Measurements from ENCODE around the gene AP1S1. TPM values are rescaled to one million over a fixed set of nuclear protein-coding genes. Genes with fewer than 3 reads are reported as not detected.

The AP1S1 gene
- total and polyA plus RNA-seq, 9 of the 15 experiments (the other 6 are each of a cell fraction or from before 2014, with no cell fraction given) = 4.4 to 149 (median 89.4) TPM

GRCh38 chr7:101138213-101138870 lies 15.9 kb upstream of the AP1S1 start (continued):
- TF ChIP-seq RERE (CRISPR knock-in tag; IDR thresholded peaks at IDR 0.05; ENCODE audit: borderline replicate concordance) = no peak
- no peak for TF ChIP-seq BMI1 (IDR thresholded peaks at IDR 0.05; ENCODE audit: low read length)
- TF ChIP-seq RBM15 (IDR thresholded peaks at IDR 0.05; ENCODE audit: insufficient read depth, low read length) = no peak
- TF ChIP-seq ZNF740 (CRISPR knock-in tag; IDR thresholded peaks at IDR 0.05) = peak; percentile 96
- TF ChIP-seq ZNF740 (tag; IDR thresholded peaks at IDR 0.05) = peak in 1 of 2 experiments; percentile 87; a peak in 2 of 4 replicates
- no peak for TF ChIP-seq BRCA1 (IDR thresholded peaks at IDR 0.05)
- TF ChIP-seq BRCA1 (CRISPR knock-in tag; IDR thresholded peaks at IDR 0.05) = no peak
- TF ChIP-seq SP1 (CRISPR knock-in tag; IDR thresholded peaks at IDR 0.05) = peak; percentile 62; the same call in 1 of the 2 replicates
- peak; percentile 86 to 93 for TF ChIP-seq ARNT (IDR thresholded peaks at IDR 0.05)
- peak; percentile 66 for TF ChIP-seq NFIC (IDR thresholded peaks at IDR 0.05)
- TF ChIP-seq HDGF (IDR thresholded peaks at IDR 0.05) = no peak
- no peak for TF ChIP-seq PTRF (tag; IDR thresholded peaks at IDR 0.05)
- TF ChIP-seq SFPQ (IDR thresholded peaks at IDR 0.05; ENCODE audit: low read depth, low read length) = no peak
- peak; percentile 92 for TF ChIP-seq MYC (IDR thresholded peaks at IDR 0.05; ENCODE audit: low read depth, low read length)
- no peak for TF ChIP-seq MYC (CRISPR knock-in tag; IDR thresholded peaks at IDR 0.05; ENCODE audit: borderline replicate concordance, low read depth)
- no peak for TF ChIP-seq MCM5 (IDR thresholded peaks at IDR 0.05; ENCODE audit: low read depth)
- no peak for TF ChIP-seq HIVEP1 (CRISPR knock-in tag; IDR thresholded peaks at IDR 0.05)
- TF ChIP-seq JUN (IDR thresholded peaks at IDR 0.05; ENCODE audit: borderline replicate concordance, low read depth, low read length) = peak; percentile 100
- TF ChIP-seq JUN (CRISPR knock-in tag; IDR thresholded peaks at IDR 0.05; ENCODE audit: borderline replicate concordance) = peak; percentile 98; the same call in 1 of the 2 replicates
